H1 (cell line): ENCODE measurements around the gene RHOBTB1. TPM values are rescaled to one million over a fixed set of nuclear protein-coding genes. Genes with fewer than 3 reads are reported as not detected.

Source experiments
- CTCF ChIA-PET: fragments of 300-600 bp; sonication (Branson Sonifier 250); formaldehyde crosslinking; loops from one replicate; lab custom pipeline; 2021; ENCODE audit not compliant: partially characterized antibody; lab: Charles Lee
- POLR2A ChIA-PET: fragments of 300-600 bp; sonication (Branson Sonifier 250); formaldehyde crosslinking; loops from one replicate; lab custom pipeline; 2021; ENCODE audit warnings: inconsistent platforms; ENCODE audit not compliant: partially characterized antibody; lab: Charles Lee
- DNase-seq, 2 experiments: peaks; one replicate each; pipeline versions ENCODE4 v3.0.0 to v3.0.0-alpha.2; 2010 to 2022; ENCODE audit warnings: low spot score in 2 of 2, low read depth in 1 of 2, mixed read lengths in 1 of 2
- FAIRE-seq: peaks from 2 replicates; lab custom pipeline; 2011; peaks lifted over from hg19 to GRCh38; lab: Jason Lieb, UNC
- H2AFZ ChIP-seq: 2 replicates; pipeline ENCODE4 v1.8.1; 2012; ENCODE audit warnings: low read length, inconsistent platforms
- H2AK5ac ChIP-seq: 2 replicates; pipeline ENCODE4 v1.6.1; 2013; ENCODE audit warnings: low read depth, low read length
- H2BK120ac ChIP-seq: replicated peaks from 2 replicates; pipeline ENCODE3; 2013; ENCODE audit warnings: low read depth, low read length, inconsistent platforms
- H2BK12ac ChIP-seq: 2 replicates; pipeline ENCODE4 v1.6.1; 2013; ENCODE audit warnings: low read depth, low read length
- H2BK15ac ChIP-seq: 2 replicates; pipeline ENCODE4 v1.6.1; 2013; ENCODE audit warnings: low read length
- H2BK20ac ChIP-seq: 2 replicates; pipeline ENCODE4 v1.6.1; 2013; ENCODE audit warnings: low read length
- H2BK5ac ChIP-seq: 2 replicates; pipeline ENCODE4 v1.6.1; 2013; ENCODE audit warnings: low read depth, low read length
- H3K14ac ChIP-seq: 2 replicates; pipeline ENCODE4 v1.6.1; 2013; ENCODE audit warnings: inconsistent platforms; ENCODE audit not compliant: insufficient read length
- H3K18ac ChIP-seq: 2 replicates; pipeline ENCODE4 v1.6.1; 2013; ENCODE audit warnings: low read length; ENCODE audit errors: extremely low read depth
- H3K23ac ChIP-seq: 2 replicates; pipeline ENCODE4 v1.6.1; 2013; ENCODE audit warnings: inconsistent platforms; ENCODE audit not compliant: insufficient read length
- H3K23me2 ChIP-seq: 2 replicates; pipeline ENCODE4 v1.6.1; 2013; ENCODE audit warnings: low read depth, low read length
- H3K27ac ChIP-seq: 2 replicates; pipeline ENCODE4 v1.6.1; 2011; ENCODE audit warnings: low read depth, low read length, inconsistent platforms
- H3K27me3 ChIP-seq, 4 experiments: replicated peaks in 1 of 4; 1 replicate in 1 of 4; 2 replicates in 3 of 4; pipeline versions ENCODE4 v1.6.1 to v1.8.1; 2011 to 2013; ENCODE audit warnings: low read length in 3 of 4, mild to moderate bottlenecking in 3 of 4, inconsistent platforms in 2 of 4, mixed read lengths in 2 of 4, moderate library complexity in 1 of 4; ENCODE audit not compliant: control insufficient read depth in 3 of 4, insufficient read depth in 3 of 4; ENCODE audit errors: extremely low read depth in 1 of 4
- H3K36me3 ChIP-seq, 4 experiments: 2 replicates each; pipeline versions ENCODE4 v1.6.1 to v1.8.1; 2011 to 2013; ENCODE audit warnings: mild to moderate bottlenecking in 4 of 4, low read length in 3 of 4, moderate library complexity in 2 of 4, control low read depth in 1 of 4, inconsistent platforms in 1 of 4; ENCODE audit not compliant: insufficient read depth in 4 of 4, control insufficient read depth in 2 of 4
- H3K4ac ChIP-seq: replicated peaks from 2 replicates; pipeline ENCODE3; 2013; ENCODE audit warnings: low read length, low read depth, mixed read lengths, inconsistent platforms; ENCODE audit not compliant: insufficient read length
- H3K4me1 ChIP-seq, 4 experiments: replicated peaks in 1 of 4; 1 replicate in 1 of 4; 2 replicates in 3 of 4; pipeline versions ENCODE4 v1.6.1 to v1.8.1; 2011 to 2013; ENCODE audit warnings: low read length in 3 of 4, inconsistent platforms in 2 of 4, mixed read lengths in 1 of 4; ENCODE audit not compliant: insufficient read depth in 4 of 4, control insufficient read depth in 3 of 4
- H3K4me2 ChIP-seq, 2 experiments: 2 replicates each; pipeline versions ENCODE4 v1.6.1 to v1.8.1; 2011 to 2013; ENCODE audit warnings: low read depth in 2 of 2, low read length in 2 of 2, control low read depth in 1 of 2, inconsistent platforms in 1 of 2, mild to moderate bottlenecking in 1 of 2; ENCODE audit not compliant: insufficient read depth in 1 of 2
- H3K4me3 ChIP-seq, 4 experiments: fragments of 200-600, 300-600 bp in 1 of 4; sonication (generic), shearing (Covaris generic), sonication (Bioruptor Twin) in 1 of 4; 2 replicates each; pipeline versions ENCODE4 v1.5.1 to v1.8.1; 2011 to 2016; ENCODE audit warnings: low read length in 4 of 4, low read depth in 3 of 4, control low read depth in 2 of 4, inconsistent platforms in 2 of 4, mild to moderate bottlenecking in 2 of 4, mixed read lengths in 1 of 4, moderate library complexity in 1 of 4; ENCODE audit not compliant: insufficient read depth in 2 of 4; ENCODE audit errors: extremely low read depth in 1 of 4
- H3K56ac ChIP-seq: replicated peaks from 2 replicates; pipeline ENCODE3; 2013; ENCODE audit warnings: low read depth, mild to moderate bottlenecking, mixed read lengths, low read length, inconsistent platforms; ENCODE audit not compliant: insufficient read length
- H3K79me1 ChIP-seq: 2 replicates; pipeline ENCODE4 v1.6.1; 2013; ENCODE audit warnings: low read depth, low read length, control low read depth
- H3K79me2 ChIP-seq, 2 experiments: 2 replicates each; pipeline versions ENCODE4 v1.6.1 to v1.8.1; 2012 to 2013; ENCODE audit warnings: low read length in 2 of 2, mild to moderate bottlenecking in 2 of 2, inconsistent platforms in 1 of 2; ENCODE audit not compliant: insufficient read depth in 2 of 2, control insufficient read depth in 1 of 2
- H3K9ac ChIP-seq, 4 experiments: replicated peaks in 1 of 4; 1 replicate in 1 of 4; 2 replicates in 3 of 4; pipeline versions ENCODE4 v1.6.1 to v1.8.1; 2011 to 2013; ENCODE audit warnings: low read depth in 3 of 4, low read length in 3 of 4, control low read depth in 2 of 4, mild to moderate bottlenecking in 2 of 4, moderate library complexity in 2 of 4, inconsistent platforms in 1 of 4; ENCODE audit errors: extremely low read depth in 1 of 4
- H3K9me3 ChIP-seq, 2 experiments: 2 replicates each; pipeline versions ENCODE4 v1.6.1 to v1.8.1; 2012 to 2013; ENCODE audit warnings: mild to moderate bottlenecking in 2 of 2, moderate library complexity in 2 of 2, control low read depth in 1 of 2, inconsistent platforms in 1 of 2, low read depth in 1 of 2, low read length in 1 of 2, mixed read lengths in 1 of 2; ENCODE audit not compliant: insufficient read depth in 2 of 2
- H4K20me1 ChIP-seq, 2 experiments: replicated peaks in 1 of 2; 2 replicates each; pipeline versions ENCODE3 to v1.8.1; 2011 to 2013; ENCODE audit warnings: inconsistent platforms in 2 of 2, low read length in 2 of 2, mild to moderate bottlenecking in 1 of 2; ENCODE audit not compliant: insufficient read depth in 2 of 2, control insufficient read depth in 1 of 2
- H4K5ac ChIP-seq: 2 replicates; pipeline ENCODE4 v1.6.1; 2013; ENCODE audit warnings: low read length, low read depth, mixed read lengths, inconsistent platforms; ENCODE audit not compliant: insufficient read length
- H4K8ac ChIP-seq: 2 replicates; pipeline ENCODE4 v1.8.0; 2013; ENCODE audit warnings: mild to moderate bottlenecking, moderate library complexity, low read length, inconsistent platforms; ENCODE audit not compliant: insufficient read depth; ENCODE audit errors: extremely low read depth
- H4K91ac ChIP-seq: replicated peaks from 2 replicates; pipeline ENCODE3; 2013; ENCODE audit warnings: low read length, mixed read lengths, inconsistent platforms; ENCODE audit not compliant: insufficient read length
- BRCA1 ChIP-seq: IDR thresholded peaks from 2 replicates; pipeline ENCODE4 v1.6.1; 2012; ENCODE audit warnings: low read depth, low read length, improper control_type of control experiment
- CBX5 ChIP-seq: fragments of 300-800, 300-1000 bp; sonication (generic); IDR thresholded peaks from 2 replicates; pipeline ENCODE4 v1.7.1; 2016; ENCODE audit warnings: antibody characterized with exemption, low read length, low read depth
- CBX8 ChIP-seq: fragments of 300-800, 300-1000 bp; sonication (generic); IDR thresholded peaks from 2 replicates; pipeline ENCODE4 v1.7.1; 2016; ENCODE audit warnings: low read depth, low read length, borderline replicate concordance
- EGR1 ChIP-seq: IDR thresholded peaks from 2 replicates; pipeline ENCODE4 v1.6.1; 2011; ENCODE audit warnings: low read depth, low read length, borderline replicate concordance
- EP300 ChIP-seq, 2 experiments: IDR thresholded peaks; 1 replicate in 1 of 2; 2 replicates in 1 of 2; pipeline ENCODE4 v1.6.1; 2011 to 2012; ENCODE audit warnings: low read depth in 2 of 2, low read length in 2 of 2, mild to moderate bottlenecking in 2 of 2, borderline replicate concordance in 1 of 2, inconsistent platforms in 1 of 2, moderate library complexity in 1 of 2
- EZH2 ChIP-seq: fragments of 200-600 bp; sonication (generic); IDR thresholded peaks from 2 replicates; pipeline ENCODE4 v1.7.1; 2012; ENCODE audit warnings: low read depth, mild to moderate bottlenecking, moderate library complexity, low read length, inconsistent platforms; ENCODE audit not compliant: severe bottlenecking
- GTF2F1 ChIP-seq: IDR thresholded peaks from 2 replicates; pipeline ENCODE4 v1.6.1; 2012; ENCODE audit warnings: low read depth, low read length, improper control_type of control experiment, borderline replicate concordance
- HDAC6 ChIP-seq: IDR thresholded peaks from one replicate; pipeline ENCODE4 v1.7.1; 2012; ENCODE audit warnings: low read depth, mild to moderate bottlenecking, inconsistent platforms, low read length, moderate library complexity
- JUN ChIP-seq: IDR thresholded peaks from 2 replicates; pipeline ENCODE4 v1.6.1; 2011; ENCODE audit warnings: low read depth, mild to moderate bottlenecking, improper control_type of control experiment, low read length
- PHF8 ChIP-seq: fragments of 200-600 bp; sonication (generic); conservative IDR thresholded peaks from 2 replicates; pipeline ENCODE4 v1.7.1; 2012; ENCODE audit warnings: low read depth, mild to moderate bottlenecking, inconsistent platforms, low read length, moderate library complexity
- POLR2AphosphoS5 ChIP-seq: IDR thresholded peaks from 2 replicates; pipeline ENCODE4 v1.6.1; 2011; ENCODE audit warnings: low read depth, low read length
- RBBP5 ChIP-seq: IDR thresholded peaks from 2 replicates; pipeline ENCODE4 v1.7.1; 2012; ENCODE audit warnings: low read depth, mild to moderate bottlenecking, inconsistent platforms, low read length, moderate library complexity, borderline replicate concordance
- SAP30 ChIP-seq: fragments of 300-600 bp; sonication (generic); IDR thresholded peaks from 2 replicates; pipeline ENCODE4 v1.7.1; 2012; ENCODE audit warnings: low read length, moderate library complexity, mild to moderate bottlenecking, inconsistent platforms; ENCODE audit not compliant: insufficient read depth, insufficient replicate concordance
- YY1 ChIP-seq: IDR thresholded peaks from 2 replicates; pipeline ENCODE4 v1.6.1; 2011; ENCODE audit warnings: low read depth, mild to moderate bottlenecking, low read length
- WGBS, 2 experiments: shearing (Covaris generic) in 1 of 2; methylation state at CpG; one replicate each; pipeline versions ENCODE4 v1.1.6 to v1.1.7; 2013 to 2015; ENCODE audit warnings: low lambda C conversion rate in 2 of 2, mixed read lengths in 2 of 2, inconsistent platforms in 1 of 2, low coverage in 1 of 2, missing lambda C conversion rate in 1 of 2; ENCODE audit not compliant: insufficient replicate concordance in 2 of 2, insufficient coverage in 1 of 2, insufficient read length in 1 of 2; ENCODE audit errors: extremely low coverage in 1 of 2, missing lambda C conversion rate in 1 of 2; 5-methylcytosine and 5-hydroxymethylcytosine counted together
- polyA plus RNA-seq, 7 experiments: library from polyadenylated mRNA; depleted of rRNA in 3 of 7; stranded (reverse) in 5 of 7; unstranded in 2 of 7; fragments of >200 nt in 5 of 7; fragments of 200-250 nt in 2 of 7; gene quantifications; 1 replicate in 5 of 7; 2 replicates in 1 of 7; 4 replicates in 1 of 7; pipeline versions ENCODE4 v1.2.1 to v1.2.3, GENCODE V29; 2011 to 2013; ENCODE audit warnings: missing spikeins in 2 of 7, mixed read lengths in 2 of 7
- total RNA-seq: library from RNA; stranded (reverse); fragmentation: NEBNext Ultra II Directional; extraction: Animal tissue kit (Norgen Biotek cat#: 25700); gene quantifications from 2 replicates; pipeline ENCODE4 v1.2.1, GENCODE V29; 2021

The RHOBTB1 gene
- total and polyA plus RNA-seq, 2 of the 8 experiments (the other 6 are each of a cell fraction or from before 2014, with no cell fraction given): 6.1 to 7.4 TPM

GRCh38 chr10:60955957-60956425 is 12.0 kb upstream of the RHOBTB1 start:
- Histone ChIP-seq H2BK15ac (no peak overlapping the region), H2BK20ac (no peak overlapping the region), H4K20me1 (no peaks in the 10 kb centered on the region), H2BK5ac (no peak overlapping the region), H3K23ac (no peak overlapping the region), H3K4ac (no peak overlapping the region), H3K4me1 (no peaks in the 10 kb centered on the region), H3K27me3 (no peaks in the 10 kb centered on the region), H3K36me3 (no peaks in the 10 kb centered on the region), H4K5ac (no peak overlapping the region), H3K4me2 (no peak overlapping the region), H2AK5ac (no peak overlapping the region), H3K18ac (no peak overlapping the region), H2BK12ac (no peak overlapping the region), H3K79me2 (no peaks in the 10 kb centered on the region), H4K91ac (no peak overlapping the region), H3K23me2 (no peaks in the 10 kb centered on the region), H3K9ac (no peak overlapping the region), H2BK120ac (no peak overlapping the region), H3K14ac (no peak overlapping the region), H4K8ac (no peak overlapping the region), H3K9me3 (no peaks in the 10 kb centered on the region), H2AFZ (no peak overlapping the region), H3K79me1 (no peaks in the 10 kb centered on the region), H3K4me3 (no peak overlapping the region), H3K56ac (no peak overlapping the region), H3K27ac (no peak overlapping the region)
- ChIA-PET POLR2A (no interaction called here), CTCF (interaction anchor here (1.5 kb wide), 1 partner anchor 135 kb away, joined by 6 read pairs; no protein-coding TSS in a partner anchor)
- 87% methylated on average over 2 of the region's 2 CpGs; no CpG with 5 or more reads in 1 of the 2 experiments for WGBS, 2 experiments
- FAIRE-seq (no peak), DNase-seq (no peak)
- TF ChIP-seq POLR2AphosphoS5 (no peak), EP300 (IDR thresholded peaks at IDR 0.05; ENCODE audit: borderline replicate concordance in 1 of 2, low read depth in 2 of 2, low read length in 2 of 2) (no peak), BRCA1 (no peak), CBX5 (no peak), EGR1 (no peak), EZH2 (no peak), YY1 (no peak), SAP30 (no peak), CBX8 (no peak), PHF8 (no peak), RBBP5 (no peak), HDAC6 (no peak), JUN (no peak), GTF2F1 (no peak)
